ENCODE results near the gene FAM229A. TPM values are rescaled to one million over a fixed set of nuclear protein-coding genes. Genes with fewer than 3 reads are reported as not detected.

FAM229A gene
- total and polyA plus RNA-seq, 7 donors = 0.60 to 13.8 (median 5.4) TPM

- Histone ChIP-seq H3K9me3 (no peaks in the 10 kb centered on the region), H3K36me3 (peaks cover 32 to 71% (median 46%) of the 10 kb centered on the region in 4 donors), H3K4me3 (no peak overlapping the region), H3K27me3 (no peaks in the 10 kb centered on the region), H3K27ac (no peak overlapping the region), H3K4me1 (peaks cover 0 to 21% (median 18%) of the 10 kb centered on the region in 4 donors)
- 90 to 91% methylated on average over 6 of the region's 6 CpGs for WGBS, 2 donors
- intact Hi-C loops (cut with DNase I) = no loop called here
- TF ChIP-seq CTCF (IDR thresholded peaks at IDR 0.05) = no peak
- no peak for TF ChIP-seq POLR2A (IDR thresholded peaks at IDR 0.05)
- no peak for TF ChIP-seq POLR2AphosphoS5 (IDR thresholded peaks at IDR 0.05)
- no peak for TF ChIP-seq EP300 (IDR thresholded peaks at IDR 0.05)
- no peak for DNase-seq
Observed at GRCh38 chr1:32365445-32365844, 3.2 kb upstream of the FAM229A start.

GRCh38 chr1:32364836-32365235, 2.6 kb upstream of the FAM229A start:
- peaks cover 0 to 21% (median 18%) of the 10 kb centered on the region in 4 donors for H3K4me1 ChIP-seq
- no peak for TF ChIP-seq POLR2A (IDR thresholded peaks at IDR 0.05)
- TF ChIP-seq EP300 (IDR thresholded peaks at IDR 0.05) = no peak
- no peak for TF ChIP-seq POLR2AphosphoS5 (IDR thresholded peaks at IDR 0.05)
- no peak for TF ChIP-seq CTCF (IDR thresholded peaks at IDR 0.05)
- H3K9me3 ChIP-seq = no peaks in the 10 kb centered on the region
- H3K27me3 ChIP-seq = no peaks in the 10 kb centered on the region
- H3K27ac ChIP-seq = no peak overlapping the region
- DNase-seq = no peak
- WGBS, 2 donors = 84 to 92% methylated on average over 5 of the region's 5 CpGs
- H3K36me3 ChIP-seq = peaks cover 32 to 70% (median 46%) of the 10 kb centered on the region in 4 donors
- no peak overlapping the region for H3K4me3 ChIP-seq
- intact Hi-C loops (cut with DNase I) = no loop called here

- H3K27ac ChIP-seq = no peak overlapping the region
- no peaks in the 10 kb centered on the region for H3K27me3 ChIP-seq
- WGBS, 2 donors = 92 to 96% methylated on average over 12 of the region's 12 CpGs
- TF ChIP-seq EP300 (IDR thresholded peaks at IDR 0.05) (no peak), POLR2A (IDR thresholded peaks at IDR 0.05) (no peak), POLR2AphosphoS5 (IDR thresholded peaks at IDR 0.05) (peak in 1 of 4 donors; percentile 2), CTCF (IDR thresholded peaks at IDR 0.05) (no peak)
- peaks cover 32 to 59% (median 37%) of the 10 kb centered on the region in 4 donors for H3K36me3 ChIP-seq
- no peak for DNase-seq
- H3K4me1 ChIP-seq = peaks cover 0 to 21% (median 18%) of the 10 kb centered on the region in 4 donors
- no peak overlapping the region for H3K4me3 ChIP-seq
- intact Hi-C loops (cut with DNase I) = no loop called here
- no peaks in the 10 kb centered on the region for H3K9me3 ChIP-seq
Observed at GRCh38 chr1:32363713-32364112, 1.4 kb upstream of the FAM229A start.

- Histone ChIP-seq H3K27me3 (no peaks in the 10 kb centered on the region), H3K9me3 (no peaks in the 10 kb centered on the region), H3K27ac (peak overlapping the region in 1 of 4 donors; percentile 52), H3K36me3 (peaks cover 16 to 41% (median 22%) of the 10 kb centered on the region in 4 donors), H3K4me1 (peaks cover 0 to 21% (median 18%) of the 10 kb centered on the region in 4 donors), H3K4me3 (peak overlapping the region in 3 of 4 donors; percentile 39 to 51 (median 46))
- DNase-seq = peak; percentile 75
- intact Hi-C loops (cut with DNase I) = no loop called here
- TF ChIP-seq CTCF (IDR thresholded peaks at IDR 0.05) = peak in 1 of 4 experiments; percentile 25
- TF ChIP-seq EP300 (IDR thresholded peaks at IDR 0.05) = no peak
- TF ChIP-seq POLR2AphosphoS5 (IDR thresholded peaks at IDR 0.05) = peak in 2 of 4 donors; percentile 17 to 56
- 1 to 2% methylated on average over 91 of the region's 91 CpGs for WGBS, 2 donors
Observed at GRCh38 chr1:32361674-32362473, 411 bp downstream of the FAM229A start.

All from sigmoid colon (tissue), 7 donors.